HG03378 (cell line): ENCODE data around the gene MAP1S.
A peak's percentile ranks its signal among the peaks of the same experiment; 100 is the strongest.
"Not testable (repeated sequence)": the region's sequence is repeated elsewhere in the genome, so short reads cannot be mapped to it uniquely, and the experiment has no call there.

Source experiments
- ATAC-seq: cut with Tn5 transposase; IDR thresholded peaks from one replicate; pipeline ENCODE4 v1.9.1; 2021; ENCODE audit warnings: mild to moderate bottlenecking, moderate library complexity; ENCODE audit not compliant: unreplicated experiment

MAP1S gene

DNA sequence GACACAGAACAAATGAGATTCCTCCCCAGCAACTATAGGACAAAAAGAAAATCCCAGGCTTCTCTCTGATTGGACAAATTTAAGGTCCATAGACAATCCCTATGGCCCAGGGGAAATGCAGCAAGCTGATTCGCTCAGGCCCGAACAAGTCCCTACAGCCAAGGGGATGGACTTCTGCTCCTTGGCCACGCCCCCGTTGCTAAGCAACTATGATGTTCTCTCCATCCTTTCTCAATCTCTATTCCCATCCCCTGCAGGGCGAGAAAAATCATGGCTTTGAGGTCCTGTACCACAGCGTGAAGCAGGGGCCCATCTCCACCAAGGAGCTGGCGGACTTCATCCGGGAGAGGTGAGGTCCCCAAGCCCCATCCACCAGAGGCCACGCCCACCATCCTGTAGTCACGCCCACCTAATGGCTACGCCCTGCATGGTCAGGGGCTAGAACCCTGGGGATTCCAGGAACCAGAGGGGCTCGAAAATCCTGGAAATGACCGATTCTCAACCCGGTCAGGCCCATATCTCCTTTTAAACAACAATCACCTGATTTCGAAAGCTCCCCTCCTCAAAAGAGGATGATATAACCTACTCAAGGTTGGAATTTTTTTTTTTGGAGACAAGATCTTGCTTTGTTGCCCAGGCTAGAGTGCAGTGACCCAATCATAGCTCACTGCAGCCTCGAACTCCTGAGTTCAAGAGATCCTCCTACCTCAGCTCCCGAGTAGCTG is 43.4 kb downstream of the MAP1S start:
- ATAC-seq, result no peak

DNA sequence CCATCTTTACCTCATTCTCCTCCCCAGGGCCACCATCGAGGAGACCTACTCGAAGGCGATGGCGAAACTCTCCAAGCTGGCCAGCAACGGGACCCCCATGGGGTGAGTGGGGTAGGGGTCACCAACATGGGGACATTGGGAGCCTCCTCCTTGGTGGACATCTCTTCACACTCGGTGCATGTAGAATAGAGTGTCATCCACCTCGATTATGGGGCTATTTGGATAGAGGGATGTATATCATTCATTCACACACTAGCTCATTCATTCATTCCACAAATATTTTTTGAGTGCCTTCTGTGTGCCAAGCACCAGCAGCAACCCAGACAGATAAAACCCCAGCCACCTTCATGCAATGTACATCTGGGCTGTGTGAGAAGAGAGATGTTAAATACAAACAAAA is 45.1 kb downstream of the MAP1S start:
- ATAC-seq, result no peak

DNA sequence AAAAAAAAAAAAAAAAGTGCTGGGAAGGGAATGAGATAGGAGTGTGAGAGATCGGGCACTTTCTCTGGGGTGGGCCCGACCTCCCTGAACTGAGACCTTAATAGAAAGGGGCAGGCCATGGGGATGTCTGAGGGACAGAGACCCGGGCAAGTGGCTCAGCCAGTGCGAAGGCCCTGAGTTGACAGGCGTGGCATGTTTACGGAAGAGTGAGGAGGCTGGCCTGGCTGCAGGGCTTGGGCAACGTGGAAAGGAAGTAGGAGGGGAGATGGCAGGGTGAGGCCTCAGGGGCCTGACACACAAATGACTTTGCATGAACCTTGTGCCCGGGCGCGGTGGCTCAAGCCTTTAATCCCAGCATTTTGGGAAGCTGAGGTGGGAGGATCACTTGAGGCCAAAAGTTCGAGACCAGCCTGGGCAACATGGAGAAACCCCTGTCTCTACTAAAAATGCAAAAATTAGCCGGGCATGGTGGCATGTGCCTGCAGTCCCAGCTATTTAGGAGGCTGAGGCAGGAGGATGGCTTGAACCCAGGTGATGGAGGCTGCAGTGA is 45.9 kb downstream of the MAP1S start:
- ATAC-seq, result no peak

DNA sequence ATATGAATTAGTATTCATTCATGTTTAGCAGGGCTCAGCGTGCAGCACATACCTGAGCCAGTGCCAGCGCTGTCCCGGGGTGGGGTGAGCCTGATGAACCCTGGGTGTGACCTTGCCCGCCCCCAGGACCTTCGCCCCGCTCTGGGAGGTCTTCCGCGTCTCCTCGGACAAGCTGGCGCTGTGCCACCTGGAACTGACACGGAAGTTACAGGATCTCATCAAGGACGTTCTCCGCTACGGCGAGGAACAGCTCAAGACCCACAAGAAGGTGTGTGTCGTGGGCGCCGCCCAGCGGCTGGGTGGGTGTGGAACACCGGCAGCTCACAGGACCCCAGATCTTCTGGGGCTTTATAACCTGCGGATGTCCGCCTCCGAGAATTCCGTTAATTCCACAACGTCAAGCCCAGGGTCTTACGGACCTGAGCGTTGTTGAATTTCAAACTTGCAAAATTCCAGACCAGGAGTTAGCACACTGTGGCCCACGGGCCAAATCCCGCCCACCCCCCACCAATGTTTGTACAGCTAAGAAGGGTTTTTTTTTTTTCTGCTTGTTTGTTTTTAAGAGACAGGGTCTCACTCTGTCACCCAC is 47.4 kb downstream of the MAP1S start:
- ATAC-seq, result no peak

DNA sequence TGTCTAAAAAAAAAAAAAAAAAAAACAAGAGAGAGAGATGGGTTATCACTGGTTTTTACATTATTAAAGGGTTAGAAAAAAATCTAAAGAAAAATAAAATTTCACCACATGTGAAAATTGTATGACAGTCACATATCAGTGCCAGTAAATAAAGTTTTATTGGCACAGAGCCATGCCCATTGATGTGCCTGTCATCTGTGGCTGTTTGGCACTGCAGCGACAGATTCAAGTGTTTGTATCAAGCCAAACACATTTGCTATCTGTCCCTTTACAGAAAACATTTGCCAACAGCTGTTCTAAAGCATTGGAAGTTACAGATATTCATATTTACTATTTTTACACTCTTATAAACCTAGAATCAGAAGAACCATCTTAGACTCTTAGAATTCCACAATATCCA is 48.3 kb downstream of the MAP1S start:
- no peak for ATAC-seq

DNA sequence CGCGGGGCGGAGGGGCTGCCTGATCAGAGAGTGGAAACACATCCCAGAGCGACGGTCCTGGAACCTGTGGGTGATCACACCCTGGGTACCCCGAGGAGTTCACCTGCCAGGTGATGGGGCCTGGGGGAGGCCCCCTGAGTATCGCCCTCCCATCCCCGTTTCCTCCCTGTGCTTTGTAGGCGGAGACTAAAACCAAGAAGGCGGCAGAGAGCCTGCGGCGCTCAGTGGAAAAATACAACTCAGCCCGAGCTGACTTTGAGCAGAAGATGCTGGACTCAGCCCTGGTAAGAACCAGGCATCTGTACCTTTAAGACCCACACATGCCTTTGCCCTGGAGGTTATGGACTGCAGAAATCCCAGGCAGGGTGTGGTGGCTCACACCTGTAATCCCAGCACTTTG is 51.3 kb downstream of the MAP1S start:
- ATAC-seq, result no peak

DNA sequence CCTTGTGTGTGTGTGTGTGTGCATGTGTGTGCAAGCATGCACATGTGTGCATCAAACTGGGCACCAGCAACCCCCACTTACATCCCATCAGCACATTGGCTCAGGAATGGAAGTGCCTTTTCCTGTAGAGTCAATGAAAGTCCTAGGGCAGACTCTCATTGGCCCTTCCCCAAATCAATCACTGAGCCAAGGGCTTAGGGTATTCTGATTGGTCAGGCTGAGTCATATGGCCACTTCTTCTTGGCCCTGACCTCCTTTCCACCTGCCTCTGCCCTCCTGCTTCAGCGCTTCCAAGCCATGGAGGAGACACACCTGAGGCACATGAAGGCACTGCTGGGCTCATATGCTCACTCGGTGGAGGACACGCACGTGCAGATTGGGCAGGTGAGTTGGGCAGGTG is 52.9 kb downstream of the MAP1S start:
- ATAC-seq, result no peak

DNA sequence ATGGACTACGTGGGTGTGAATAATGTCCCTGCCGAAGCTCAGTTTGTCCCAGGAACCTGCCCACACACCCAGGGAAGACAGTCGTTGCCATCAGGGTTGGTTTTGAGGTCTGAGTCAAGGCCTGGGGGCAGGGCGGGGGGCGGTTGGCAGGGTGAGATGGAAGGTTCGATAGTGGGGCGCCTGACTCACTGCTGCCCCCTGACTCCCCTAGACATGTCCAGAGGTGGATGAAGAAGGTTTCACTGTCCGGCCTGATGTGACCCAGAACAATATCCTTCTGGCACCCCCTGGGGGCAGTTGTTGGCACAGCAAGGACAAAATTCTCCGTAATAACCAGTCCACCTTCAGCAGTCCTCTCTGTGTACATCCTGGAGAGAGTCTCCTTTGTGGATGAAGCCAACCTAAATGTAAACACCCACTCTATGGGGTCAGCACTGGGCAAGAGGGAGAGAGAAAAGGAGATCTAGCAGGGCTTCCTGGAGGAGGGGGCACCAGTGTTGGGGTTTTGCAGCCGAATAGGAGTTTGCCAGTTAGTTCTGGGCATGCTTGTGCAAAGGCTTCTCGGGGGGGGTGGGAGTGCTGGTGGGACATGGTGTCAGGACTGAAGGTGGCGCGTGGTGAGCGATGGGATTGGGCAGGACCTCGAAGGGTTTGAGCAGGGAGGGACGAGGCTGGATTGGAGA is 56.1 kb downstream of the MAP1S start:
- no peak for ATAC-seq

DNA sequence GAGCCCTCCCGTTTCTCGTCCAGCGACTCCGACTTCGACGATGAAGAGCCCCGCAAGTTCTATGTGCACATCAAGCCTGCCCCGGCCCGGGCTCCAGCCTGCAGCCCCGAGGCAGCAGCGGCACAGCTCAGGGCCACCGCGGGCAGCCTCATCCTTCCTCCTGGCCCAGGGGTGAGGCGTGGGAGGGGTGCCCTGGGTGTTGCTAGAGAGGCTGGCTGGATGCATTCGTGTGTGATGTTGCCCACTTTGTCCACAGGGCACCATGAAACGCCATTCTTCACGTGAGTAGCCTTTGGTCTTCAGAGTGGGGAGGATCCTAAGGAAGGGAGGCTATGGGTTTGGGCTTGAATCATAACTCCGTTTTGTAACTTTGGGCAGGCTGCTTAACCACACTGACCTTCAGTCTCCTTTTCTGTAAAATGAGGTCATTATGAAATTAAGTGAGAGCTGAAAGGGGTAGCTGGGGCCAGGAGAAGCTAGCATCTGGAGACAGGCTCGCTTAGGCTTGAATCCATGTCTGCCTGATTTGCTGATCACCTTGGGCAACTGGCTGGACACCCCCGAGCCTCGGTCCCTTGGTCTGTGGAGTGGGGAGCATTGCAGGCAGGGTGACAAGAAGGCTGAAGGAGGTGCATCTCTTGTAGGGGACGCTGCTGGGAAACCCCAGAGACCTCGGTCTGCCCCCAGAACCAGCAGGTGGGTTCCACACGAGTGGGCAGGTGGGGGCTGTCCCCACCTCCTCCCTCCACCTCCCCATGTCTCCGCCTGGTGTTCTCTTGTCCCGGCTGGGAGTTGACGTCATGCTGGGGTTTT is 56.9 kb downstream of the MAP1S start:
- peak; percentile 59 for ATAC-seq

DNA sequence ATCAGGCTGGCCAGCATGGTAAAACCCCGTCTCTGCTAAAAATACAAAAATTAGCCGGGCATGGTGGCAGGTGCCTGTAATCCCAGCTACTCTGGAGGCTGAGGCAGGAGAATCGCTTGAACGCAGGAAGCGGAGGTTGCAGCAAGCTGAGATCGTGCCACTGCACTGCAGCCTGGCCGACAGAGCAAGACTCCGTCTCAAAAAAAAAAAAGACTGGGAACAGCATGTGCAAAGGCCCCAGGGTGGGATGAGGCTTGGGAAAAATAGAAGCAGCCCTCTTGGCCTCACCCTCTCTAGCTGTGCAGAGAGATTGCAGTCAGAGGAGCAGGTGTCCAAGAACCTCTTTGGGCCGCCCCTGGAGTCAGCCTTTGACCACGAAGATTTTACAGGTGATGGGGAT is 58.6 kb downstream of the MAP1S start:
- ATAC-seq, result not testable (repeated sequence)

DNA sequence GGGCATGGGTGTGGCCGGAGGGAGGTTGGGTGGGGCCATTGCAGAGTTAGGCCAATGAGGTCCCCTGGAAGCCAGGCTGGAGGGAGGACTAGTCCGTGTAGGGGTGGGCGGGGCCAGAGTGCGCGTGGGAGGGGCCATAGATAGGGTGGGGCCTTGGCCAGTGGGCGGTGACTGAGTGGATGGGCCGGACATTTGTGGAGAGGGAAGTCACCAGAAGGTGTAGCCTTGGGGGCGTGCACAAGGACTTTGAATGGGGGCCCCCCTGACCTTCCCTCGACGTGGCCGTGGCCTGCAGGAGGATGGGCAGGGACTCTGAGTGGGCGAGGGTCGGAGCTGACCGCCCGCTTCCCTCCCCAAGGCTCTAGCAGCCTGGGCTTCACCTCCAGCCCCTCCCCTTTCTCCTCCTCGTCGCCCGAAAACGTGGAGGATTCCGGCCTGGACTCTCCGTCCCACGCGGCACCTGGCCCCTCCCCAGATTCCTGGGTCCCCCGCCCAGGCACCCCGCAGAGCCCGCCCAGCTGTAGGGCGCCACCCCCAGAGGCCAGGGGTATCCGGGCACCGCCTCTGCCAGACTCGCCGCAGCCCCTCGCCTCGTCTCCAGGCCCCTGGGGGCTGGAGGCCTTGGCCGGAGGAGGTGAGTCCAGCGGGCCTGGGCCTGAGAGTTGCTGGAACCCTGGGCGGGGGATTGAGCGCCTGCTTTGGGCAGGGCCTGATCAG is 59.1 kb downstream of the MAP1S start:
- no peak for ATAC-seq

DNA sequence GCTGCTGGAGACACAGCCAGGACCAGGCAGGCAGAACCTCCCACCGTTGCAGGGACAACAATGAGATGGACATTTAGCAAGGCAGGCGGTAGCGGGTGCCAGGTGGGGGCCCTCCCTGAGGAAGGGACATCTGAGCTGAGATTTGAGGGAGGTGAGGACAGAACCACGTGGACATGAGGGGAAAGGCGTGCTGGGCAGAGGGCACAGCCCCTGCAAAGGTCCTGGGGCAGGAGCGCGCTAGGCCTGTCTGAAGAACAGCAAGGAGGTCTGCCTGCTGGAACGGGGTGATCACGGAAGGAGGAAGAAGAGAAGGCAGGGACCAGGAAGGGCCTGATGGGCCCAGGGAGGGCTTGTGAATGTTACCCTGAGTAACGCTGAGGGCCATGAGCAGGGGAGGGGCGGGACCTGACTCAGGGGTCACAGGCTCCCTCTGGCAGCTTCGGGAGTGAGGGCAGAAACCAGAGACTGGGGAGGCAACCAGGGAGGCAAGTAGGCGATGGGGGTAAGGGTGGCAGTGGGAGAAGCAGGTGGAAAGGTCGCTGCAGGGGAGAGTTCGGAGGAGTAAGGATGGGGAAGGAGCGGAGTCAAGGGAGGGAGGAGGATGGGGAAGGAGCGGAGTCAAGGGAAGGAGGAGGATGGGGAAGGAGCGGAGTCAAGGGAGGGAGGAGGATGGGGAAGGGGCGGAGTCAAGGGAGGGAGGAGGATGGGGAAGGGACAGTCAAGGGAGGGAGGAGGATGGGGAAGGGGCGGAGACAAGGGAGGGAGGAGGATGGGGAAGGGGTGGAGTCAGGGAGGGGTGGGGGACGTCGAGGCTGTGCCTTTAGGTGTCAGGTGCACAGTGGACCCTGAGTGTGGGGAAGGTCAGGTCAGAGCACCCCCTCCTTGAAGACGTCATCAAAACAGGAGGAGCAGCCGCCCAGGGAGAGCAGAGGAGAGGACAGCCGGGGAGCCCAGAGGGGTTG is 60.0 kb downstream of the MAP1S start:
- ATAC-seq, result no peak

DNA sequence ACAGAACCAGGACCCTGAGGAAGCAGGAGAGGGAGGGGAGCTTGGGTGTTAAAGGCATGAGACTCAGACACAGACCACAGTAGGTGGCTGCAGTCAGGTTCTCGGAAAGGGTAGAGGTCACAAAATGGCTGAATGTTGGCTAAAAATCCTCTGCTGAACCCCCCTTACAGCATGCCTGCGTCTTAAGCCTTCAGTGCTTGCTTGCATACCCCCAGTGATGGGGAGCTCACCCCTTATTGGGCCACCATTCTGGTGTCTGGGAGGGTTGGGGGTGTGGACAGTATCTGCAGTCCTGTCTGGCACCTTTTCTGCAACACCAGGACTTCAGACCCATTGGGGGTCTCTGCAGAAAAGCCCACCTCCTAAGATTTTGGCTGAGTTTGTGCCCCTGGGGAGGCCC is 61.5 kb downstream of the MAP1S start:
- ATAC-seq, result no peak

DNA sequence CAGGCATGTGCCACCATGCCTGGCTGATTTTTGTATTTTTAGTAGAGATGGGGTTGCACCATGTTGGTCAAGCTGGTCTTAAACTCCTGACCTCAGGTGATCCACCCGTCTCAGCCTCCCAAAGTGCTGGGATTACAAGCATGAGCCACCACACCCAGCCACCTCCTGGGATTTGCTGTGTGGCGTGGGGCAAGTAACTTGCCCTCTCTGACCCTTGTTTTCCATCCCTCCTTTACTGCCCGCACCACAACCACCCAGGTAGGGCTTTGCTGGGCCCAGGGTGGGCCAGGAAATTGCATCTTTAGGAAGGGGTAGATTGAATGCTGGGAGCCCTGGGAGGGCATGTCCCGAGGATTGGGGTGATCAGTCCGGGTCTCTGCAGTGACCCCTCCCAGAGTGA is 64.4 kb downstream of the MAP1S start:
- ATAC-seq, result not testable (repeated sequence)
